Right lobe of liver (tissue), 6 donors: ENCODE data around the gene PIGL. TPM values are rescaled to one million over a fixed set of nuclear protein-coding genes. Genes with fewer than 3 reads are reported as not detected.
A peak's percentile ranks its signal among the peaks of the same experiment; 100 is the strongest.

ENCODE experiments used
- ATAC-seq, 4 donors: fragments of 200-7000 bp; cut with Tn5 transposase; one replicate each; pipeline ENCODE4 v1.9.1; 2020; ENCODE audit warnings: mild to moderate bottlenecking in 4 of 4, moderate library complexity in 4 of 4
- DNase-seq, 3 donors: peaks; one replicate each; pipeline ENCODE4 v3.0.0-alpha.2; 2020
- H3K27ac ChIP-seq, 3 donors: fragments of 200-600 bp; one replicate each; pipeline ENCODE4 v1.8.0; 2022
- H3K27me3 ChIP-seq, 2 donors: fragments of 200-600 bp; one replicate each; pipeline ENCODE4 v1.8.0; 2022
- H3K36me3 ChIP-seq, 4 donors: fragments of 200-600 bp; sonication (generic) in 1 of 4; one replicate each; pipeline versions ENCODE4 v1.5.1 to v1.8.0; 2017 to 2022; ENCODE audit warnings: control low read depth in 1 of 4
- H3K4me1 ChIP-seq, 4 donors: fragments of 200-600 bp; sonication (generic) in 1 of 4; one replicate each; pipeline versions ENCODE4 v1.5.1 to v1.8.0; 2017 to 2022; ENCODE audit warnings: control low read depth in 1 of 4
- H3K4me3 ChIP-seq, 3 donors: fragments of 200-600 bp; one replicate each; pipeline ENCODE4 v1.8.0; 2022
- H3K9me3 ChIP-seq, 4 donors: fragments of 200-600 bp; sonication (generic) in 1 of 4; one replicate each; pipeline versions ENCODE4 v1.5.1 to v1.8.0; 2017 to 2022; ENCODE audit warnings: control low read depth in 1 of 4
- POLR2A ChIP-seq: fragments of 450-650 bp; IDR thresholded peaks from one replicate; pipeline ENCODE4 v1.6.1; 2017; ENCODE audit warnings: antibody characterized with exemption, mild to moderate bottlenecking
- WGBS: methylation state at CpG from one replicate; pipeline ENCODE4 v1.1.6; 2018; ENCODE audit warnings: low coverage, low lambda C conversion rate; ENCODE audit not compliant: insufficient coverage; ENCODE audit errors: missing lambda C conversion rate; 5-methylcytosine and 5-hydroxymethylcytosine counted together
- intact Hi-C, 2 donors: fragments of 100-400 bp; cut with DNase I; formaldehyde crosslinking; loops; one replicate each; pipeline versions ENCODE4 v1.11.2 to v1.14.1; 2022
- total RNA-seq, 6 experiments: library from RNA; depleted of rRNA in 2 of 6; stranded (reverse); fragments of >200 nt in 2 of 6; fragmentation: NEBNext Ultra II Directional in 3 of 6; extraction: Animal tissue kit (Norgen Biotek cat#: 25700) in 3 of 6; gene quantifications; one replicate each; pipeline versions ENCODE4 v1.1.0 to v1.2.4, GENCODE V29; 2016 to 2023
- TF ChIP-seq, protein P1 (sequence below), 4 donors: fragments of 200-600 bp in 3 of 4; fragments of 450-650 bp in 1 of 4; IDR thresholded peaks; one replicate each; pipeline versions ENCODE4 v1.5.1 to v1.8.0; 2016 to 2022; ENCODE audit warnings: antibody characterized with exemption in 4 of 4, mild to moderate bottlenecking in 2 of 4
- donor health status: DM: no; HTN: yes; CAD: no.
- donor health status: DM: no; HTN: no; CAD: no.
- donor health status: DM: no; HTN: no; CAD: no.
- donor health status: DM: no; HTN: yes; CAD: no.
- donor health status: DM: no; HTN: yes; CAD: no.

Gene PIGL
- total RNA-seq, 6 experiments from 2014 or later = 8.5 to 29.7 (median 14.9) TPM

GRCh38 chr17:16327018-16327417 lies 110.0 kb downstream of the PIGL start:
- Histone ChIP-seq H3K27ac (no peak overlapping the region), H3K4me3 (no peak overlapping the region), H3K9me3 (no peaks in the 10 kb centered on the region), H3K27me3 (no peaks in the 10 kb centered on the region), H3K36me3 (no peaks in the 10 kb centered on the region), H3K4me1 (no peaks in the 10 kb centered on the region)
- TF ChIP-seq, protein P1, sequence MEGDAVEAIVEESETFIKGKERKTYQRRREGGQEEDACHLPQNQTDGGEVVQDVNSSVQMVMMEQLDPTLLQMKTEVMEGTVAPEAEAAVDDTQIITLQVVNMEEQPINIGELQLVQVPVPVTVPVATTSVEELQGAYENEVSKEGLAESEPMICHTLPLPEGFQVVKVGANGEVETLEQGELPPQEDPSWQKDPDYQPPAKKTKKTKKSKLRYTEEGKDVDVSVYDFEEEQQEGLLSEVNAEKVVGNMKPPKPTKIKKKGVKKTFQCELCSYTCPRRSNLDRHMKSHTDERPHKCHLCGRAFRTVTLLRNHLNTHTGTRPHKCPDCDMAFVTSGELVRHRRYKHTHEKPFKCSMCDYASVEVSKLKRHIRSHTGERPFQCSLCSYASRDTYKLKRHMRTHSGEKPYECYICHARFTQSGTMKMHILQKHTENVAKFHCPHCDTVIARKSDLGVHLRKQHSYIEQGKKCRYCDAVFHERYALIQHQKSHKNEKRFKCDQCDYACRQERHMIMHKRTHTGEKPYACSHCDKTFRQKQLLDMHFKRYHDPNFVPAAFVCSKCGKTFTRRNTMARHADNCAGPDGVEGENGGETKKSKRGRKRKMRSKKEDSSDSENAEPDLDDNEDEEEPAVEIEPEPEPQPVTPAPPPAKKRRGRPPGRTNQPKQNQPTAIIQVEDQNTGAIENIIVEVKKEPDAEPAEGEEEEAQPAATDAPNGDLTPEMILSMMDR (IDR thresholded peaks at IDR 0.05) = no peak
- no peak for TF ChIP-seq POLR2A
- intact Hi-C loops = no loop called here
- ATAC-seq = peak in 3 of 4 donors; percentile 58 to 68 (median 60)
- DNase-seq = no peak
- WGBS = 77% methylated on average over 2 of the region's 3 CpGs

- Histone ChIP-seq H3K9me3 (no peaks in the 10 kb centered on the region), H3K27ac (no peak overlapping the region), H3K4me3 (no peak overlapping the region), H3K36me3 (no peaks in the 10 kb centered on the region), H3K4me1 (no peaks in the 10 kb centered on the region), H3K27me3 (no peaks in the 10 kb centered on the region)
- WGBS = 14% methylated on average over 1 of the region's 1 CpG
- DNase-seq = no peak
- no peak for TF ChIP-seq POLR2A
- TF ChIP-seq, protein P1 (IDR thresholded peaks at IDR 0.05) = no peak
- intact Hi-C loops = no loop called here
- peak in 3 of 4 donors; percentile 13 to 31 (median 21) for ATAC-seq
Observed at GRCh38 chr17:16328997-16329396, 112.0 kb downstream of the PIGL start.

DNA sequence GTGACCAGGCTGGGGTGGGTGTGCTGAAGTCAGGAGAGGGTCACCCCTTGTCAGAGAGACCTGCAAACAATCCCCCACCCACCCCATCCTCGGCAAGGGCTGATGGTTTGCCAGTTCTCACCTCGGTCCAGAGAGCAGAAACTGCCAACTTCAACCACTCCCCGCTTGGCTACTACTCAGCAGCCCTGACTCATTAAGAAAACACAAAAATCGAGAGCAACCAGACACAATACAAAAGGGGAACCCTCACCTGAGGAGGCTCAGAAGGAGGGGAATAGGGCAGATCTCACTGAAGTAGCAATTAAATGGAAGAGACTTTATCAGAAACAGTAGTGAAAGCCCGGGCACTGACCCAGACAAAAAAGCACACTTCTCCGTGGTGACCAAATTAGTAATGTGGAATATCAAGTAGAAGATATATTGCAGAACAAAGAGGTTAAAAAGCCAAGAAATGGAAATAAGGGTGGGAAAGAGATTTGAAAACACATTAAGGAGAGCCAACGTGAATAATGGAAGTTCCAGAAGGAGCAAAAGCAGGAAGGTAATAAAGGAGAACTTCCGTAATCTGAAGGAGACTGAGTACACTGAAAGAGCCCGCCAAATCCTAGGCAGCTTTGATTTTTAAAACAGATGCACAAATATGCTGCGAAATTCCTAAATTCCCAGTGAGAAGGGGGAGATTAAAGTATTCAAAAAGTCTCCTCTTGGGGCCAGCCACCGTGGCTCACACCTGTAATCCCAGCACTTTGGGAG lies 112.7 kb downstream of the PIGL start:
- H3K27ac ChIP-seq = no peak overlapping the region
- no peaks in the 10 kb centered on the region for H3K4me1 ChIP-seq
- ATAC-seq = peak; percentile 89 to 97 (median 94)
- H3K4me3 ChIP-seq = no peak overlapping the region
- peak in 2 of 3 donors; percentile 37 to 56 for DNase-seq
- H3K27me3 ChIP-seq = no peaks in the 10 kb centered on the region
- TF ChIP-seq POLR2A = no peak
- TF ChIP-seq, protein P1 (IDR thresholded peaks at IDR 0.05) = no peak
- intact Hi-C loops = no loop called here
- H3K36me3 ChIP-seq = no peaks in the 10 kb centered on the region
- no peaks in the 10 kb centered on the region for H3K9me3 ChIP-seq
- WGBS = 48% methylated on average over 10 of the region's 11 CpGs

- Histone ChIP-seq H3K27me3 (no peaks in the 10 kb centered on the region), H3K36me3 (peaks cover 0 to 3% (median 0%) of the 10 kb centered on the region in 4 donors), H3K4me1 (no peaks in the 10 kb centered on the region), H3K9me3 (no peaks in the 10 kb centered on the region), H3K27ac (no peak overlapping the region), H3K4me3 (no peak overlapping the region)
- 86% methylated on average over 1 of the region's 3 CpGs for WGBS
- intact Hi-C loops = no loop called here
- ATAC-seq (no peak), DNase-seq (no peak)
- TF ChIP-seq POLR2A = no peak
- TF ChIP-seq, protein P1 (IDR thresholded peaks at IDR 0.05) = no peak
Observed at GRCh38 chr17:16338391-16338790, 121.4 kb downstream of the PIGL start.
